Kasumi-1 (cell line): ENCODE data around the gene LRIT3.

Source experiments
- DNase-seq, 2 experiments: peaks; one replicate each; lab custom pipeline; 2025; lab: John Stamatoyannopoulos, UW

Gene LRIT3, protein sequence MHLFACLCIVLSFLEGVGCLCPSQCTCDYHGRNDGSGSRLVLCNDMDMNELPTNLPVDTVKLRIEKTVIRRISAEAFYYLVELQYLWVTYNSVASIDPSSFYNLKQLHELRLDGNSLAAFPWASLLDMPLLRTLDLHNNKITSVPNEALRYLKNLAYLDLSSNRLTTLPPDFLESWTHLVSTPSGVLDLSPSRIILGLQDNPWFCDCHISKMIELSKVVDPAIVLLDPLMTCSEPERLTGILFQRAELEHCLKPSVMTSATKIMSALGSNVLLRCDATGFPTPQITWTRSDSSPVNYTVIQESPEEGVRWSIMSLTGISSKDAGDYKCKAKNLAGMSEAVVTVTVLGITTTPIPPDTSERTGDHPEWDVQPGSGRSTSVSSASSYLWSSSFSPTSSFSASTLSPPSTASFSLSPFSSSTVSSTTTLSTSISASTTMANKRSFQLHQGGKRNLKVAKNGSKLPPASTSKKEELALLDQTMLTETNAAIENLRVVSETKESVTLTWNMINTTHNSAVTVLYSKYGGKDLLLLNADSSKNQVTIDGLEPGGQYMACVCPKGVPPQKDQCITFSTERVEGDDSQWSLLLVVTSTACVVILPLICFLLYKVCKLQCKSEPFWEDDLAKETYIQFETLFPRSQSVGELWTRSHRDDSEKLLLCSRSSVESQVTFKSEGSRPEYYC

GRCh38 chr4:109847896-109848442 is at the start of gene LRIT3:
Gene LRIT3, plus strand, starts transcription at chr4:109848107. Its CDS starts 95 bp downstream, at chr4:109848202.
- no peak for DNase-seq

DNA sequence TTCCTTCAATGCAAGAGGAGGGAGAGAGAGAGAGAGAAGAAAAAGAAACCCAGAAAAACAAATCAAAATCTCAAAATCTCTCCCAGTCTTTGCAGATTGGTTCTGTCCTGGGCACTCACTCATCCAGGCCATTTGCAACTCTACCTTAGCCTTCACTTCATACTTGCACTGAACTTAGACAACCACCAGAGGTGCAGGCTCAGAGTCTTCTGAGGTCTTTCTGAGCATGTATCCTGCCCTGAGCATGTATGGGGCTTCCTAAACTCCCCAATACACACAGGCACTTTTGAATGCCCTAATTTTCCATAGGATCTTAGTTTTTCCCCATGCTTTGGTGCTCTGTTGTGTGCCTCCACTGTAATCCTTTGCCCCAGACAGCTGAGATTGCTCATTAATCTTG is 49.0 kb upstream of the LRIT3 start:
- no peak for DNase-seq

DNA sequence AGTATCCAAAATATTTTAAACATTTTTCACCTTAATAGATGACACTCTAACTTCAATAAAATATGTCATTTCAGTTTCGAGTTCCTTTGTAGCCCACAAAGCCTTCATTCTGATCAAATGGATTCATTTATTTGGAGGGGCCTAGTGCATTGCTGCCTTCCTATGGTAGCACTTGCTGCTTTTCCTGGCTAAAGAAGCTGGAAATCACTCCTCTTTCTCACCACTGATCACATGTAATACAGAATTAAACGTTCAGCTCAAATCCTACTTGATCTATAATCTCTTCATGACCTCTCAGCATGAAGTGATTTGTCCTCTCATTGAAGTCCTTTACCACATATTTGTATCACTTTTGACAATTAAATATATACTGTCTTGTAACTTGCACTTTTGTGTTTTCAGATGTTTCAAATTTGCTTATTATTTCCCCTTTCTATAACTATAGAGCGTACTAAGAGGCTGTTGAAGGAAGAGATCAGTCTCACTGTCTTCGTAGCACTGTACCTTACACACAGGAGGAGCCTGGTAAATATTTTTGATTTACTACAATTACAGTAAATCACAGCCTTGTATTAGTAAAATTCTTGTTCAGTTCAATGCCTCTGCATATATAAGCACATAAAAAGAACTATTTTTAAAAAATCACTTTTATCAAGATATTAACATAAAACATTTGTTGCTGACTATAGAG is 46.7 kb upstream of the LRIT3 start:
- DNase-seq = no peak

DNA sequence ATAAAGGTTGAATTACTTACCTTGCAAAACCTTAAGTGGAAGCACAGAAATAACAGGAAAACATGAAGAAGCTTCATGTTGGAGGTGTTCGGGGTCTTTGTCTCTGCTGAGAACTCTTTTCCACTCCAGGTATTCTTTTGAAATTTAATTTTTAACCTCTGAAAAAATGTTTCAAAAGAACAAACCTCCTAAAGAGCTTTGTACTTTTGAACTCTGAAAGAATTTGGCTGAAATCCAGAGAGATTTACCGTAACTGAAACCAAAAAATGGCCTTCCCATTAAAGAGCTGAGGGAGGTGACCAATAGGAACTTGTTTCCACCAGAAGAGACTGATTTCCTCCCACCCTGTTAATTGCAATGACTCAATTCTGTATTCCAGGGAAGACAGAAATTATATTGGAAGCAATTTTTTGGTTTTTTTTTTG is 46.0 kb upstream of the LRIT3 start, which contains the start of gene CFI:
Gene CFI, minus strand, starts transcription at position 105 of the 425 bp plus-strand sequence. Its CDS starts 28 bp downstream, at position 77.
- DNase-seq = no peak

DNA sequence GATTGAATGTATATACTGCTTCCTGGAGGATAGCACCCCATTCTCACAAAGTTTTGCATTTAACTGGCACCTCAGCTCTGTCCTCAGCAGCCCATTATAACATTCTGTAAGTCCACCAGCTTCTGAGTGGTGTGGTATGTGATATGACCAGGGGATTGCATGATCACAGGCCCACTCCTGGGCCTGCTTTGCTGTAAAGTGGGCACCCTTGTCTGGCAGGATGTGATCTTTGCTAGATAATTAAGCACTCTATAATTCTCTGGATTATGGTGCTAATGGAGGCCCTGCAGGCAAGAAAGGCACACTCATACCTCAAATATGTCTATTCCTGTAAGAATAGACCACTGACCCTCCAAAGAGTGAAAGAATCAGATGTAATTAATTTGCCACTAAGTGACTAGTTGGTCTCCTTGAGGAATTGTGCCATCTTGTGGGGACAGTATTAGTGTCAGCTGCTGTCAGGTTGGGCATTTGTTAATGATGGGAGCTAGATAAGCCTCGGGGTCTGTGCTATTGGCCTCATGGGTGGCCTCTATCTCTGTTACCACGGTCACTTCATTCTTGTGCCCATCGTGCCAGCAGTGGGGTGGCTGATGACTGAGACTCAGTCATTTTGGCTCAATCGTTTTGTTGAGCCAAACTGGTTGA is 43.9 kb upstream of the LRIT3 start:
- peak; percentile 29 to 69 for DNase-seq

DNA sequence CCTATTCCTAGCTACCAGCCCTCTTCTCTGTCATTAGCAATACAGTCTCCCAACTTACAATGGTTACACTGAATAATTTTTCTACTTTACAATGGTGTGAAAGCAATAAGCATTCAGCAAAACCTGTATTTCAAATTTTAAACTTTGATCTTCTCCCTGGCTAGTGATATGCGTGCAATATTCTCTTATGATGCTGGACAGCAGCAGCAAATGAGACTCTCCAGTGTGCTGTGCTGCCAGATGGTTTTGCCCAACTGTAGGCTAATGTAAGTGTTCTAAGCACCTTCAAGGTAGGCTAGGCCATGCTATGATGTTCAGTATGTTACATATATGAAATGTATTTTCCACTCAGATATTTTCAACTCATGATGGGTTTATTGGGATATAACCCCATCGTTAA is 38.3 kb upstream of the LRIT3 start:
- DNase-seq = no peak

- no peak for DNase-seq
Observed at GRCh38 chr4:109810552-109811387, 37.1 kb upstream of the LRIT3 start.

DNA sequence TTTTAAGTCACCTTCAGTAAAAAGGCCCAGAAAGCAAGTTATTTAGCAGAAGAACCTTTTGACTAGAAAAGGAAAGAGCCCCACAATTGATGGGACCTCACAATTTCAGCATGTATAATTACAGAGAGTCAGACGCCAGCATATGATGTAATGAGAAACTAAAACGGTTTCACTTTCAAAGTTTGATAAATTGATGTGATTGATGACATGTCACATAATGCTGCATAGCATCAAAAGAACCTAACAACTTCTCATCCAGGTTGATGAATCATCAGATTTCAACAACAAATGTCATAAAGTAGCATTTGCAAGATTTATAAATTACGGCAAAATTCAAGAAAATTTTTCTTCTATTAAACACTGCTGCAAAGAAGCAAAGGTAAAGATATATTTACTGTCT is 36.2 kb upstream of the LRIT3 start:
- DNase-seq = no peak

DNA sequence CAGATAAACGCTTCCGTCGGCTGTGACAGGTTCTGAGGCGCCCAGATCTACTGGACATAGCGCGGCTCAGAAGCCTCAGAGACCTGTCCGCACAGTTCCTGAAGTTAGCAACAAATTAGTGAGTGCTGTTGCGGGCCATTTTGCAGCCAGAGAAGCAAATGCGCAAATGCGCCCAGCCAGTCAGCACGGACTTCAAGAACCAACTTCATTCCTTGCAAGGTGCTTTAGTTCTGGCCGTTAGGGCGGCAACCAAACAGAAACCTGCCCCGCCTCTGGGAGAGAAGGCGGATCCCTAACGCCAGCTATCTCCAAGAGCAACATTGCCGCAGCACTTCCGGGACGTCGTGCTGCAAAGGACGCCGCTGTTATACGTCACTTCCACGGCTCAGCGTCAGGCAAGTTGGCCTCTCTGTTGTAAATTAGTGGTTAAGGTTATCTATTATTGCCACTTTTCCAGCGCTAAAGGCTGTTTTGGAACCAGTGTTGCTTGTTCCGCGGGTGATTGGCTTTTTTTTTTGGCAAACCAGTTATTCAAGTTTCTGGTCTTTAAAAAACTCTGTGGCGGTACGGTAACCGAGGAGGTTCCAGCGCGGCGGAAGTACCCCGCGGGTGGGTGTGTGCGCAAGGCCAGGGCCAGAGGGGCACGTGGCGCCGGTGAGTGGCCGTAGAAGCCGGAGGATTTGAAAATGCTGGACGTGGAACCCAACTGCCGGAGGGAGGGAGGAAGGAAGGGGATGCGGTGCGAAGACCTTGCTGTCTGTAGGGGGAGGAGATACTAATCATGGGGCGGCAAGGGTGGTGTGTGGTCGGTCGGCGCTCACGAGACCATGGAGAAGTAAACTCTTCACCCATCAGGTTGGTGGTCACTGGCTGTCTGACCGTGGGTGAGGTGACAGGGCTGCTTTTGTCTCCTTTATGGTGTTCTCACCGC is 32.5 kb upstream of the LRIT3 start, which contains the start of gene GAR1:
Gene GAR1, plus strand, starts transcription at position 612 of the 931 bp plus-strand sequence. CDS start 403 bp downstream, outside the sequence.
- DNase-seq = peak; percentile 96 to 97

DNA sequence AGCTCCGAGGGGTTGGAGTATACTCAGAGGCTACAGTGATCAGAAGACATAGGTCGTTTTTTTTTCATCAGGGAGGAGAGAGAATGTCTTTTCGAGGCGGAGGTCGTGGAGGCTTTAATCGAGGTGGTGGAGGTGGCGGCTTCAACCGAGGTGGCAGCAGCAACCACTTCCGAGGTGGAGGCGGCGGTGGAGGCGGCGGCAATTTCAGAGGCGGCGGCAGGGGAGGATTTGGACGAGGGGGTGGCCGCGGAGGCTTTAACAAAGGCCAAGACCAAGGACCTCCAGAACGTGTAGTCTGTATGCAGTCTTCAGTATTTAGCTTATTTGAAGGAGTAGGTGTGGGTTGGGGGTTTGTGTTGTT is 31.8 kb upstream of the LRIT3 start:
- peak in 1 of 2 experiments; percentile 13 for DNase-seq

- no peak for DNase-seq
Observed at GRCh38 chr4:109816894-109817293, 31.0 kb upstream of the LRIT3 start.

DNA sequence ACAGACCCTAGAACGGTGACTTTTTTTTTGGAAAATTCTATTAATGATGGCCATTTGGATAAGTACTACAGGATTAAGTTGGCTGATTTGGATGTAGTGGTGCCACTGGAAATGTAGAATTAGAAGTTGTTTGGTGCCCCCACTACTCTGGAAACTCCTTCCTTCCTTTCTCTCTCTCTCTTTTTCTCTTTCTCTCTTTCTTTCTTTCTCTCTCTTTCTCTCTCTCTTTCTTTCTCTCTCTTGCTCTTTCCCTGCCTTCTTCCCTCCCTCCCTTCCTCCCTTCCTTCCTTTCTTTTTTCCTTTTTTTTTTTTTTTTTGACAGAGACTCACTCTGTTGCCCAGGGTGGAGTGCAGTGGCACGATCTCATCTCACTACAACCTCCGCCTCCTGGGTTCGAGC is 29.6 kb upstream of the LRIT3 start:
- DNase-seq = no peak

GRCh38 chr4:109820563-109820962 is 27.3 kb upstream of the LRIT3 start:
- no peak for DNase-seq

DNA sequence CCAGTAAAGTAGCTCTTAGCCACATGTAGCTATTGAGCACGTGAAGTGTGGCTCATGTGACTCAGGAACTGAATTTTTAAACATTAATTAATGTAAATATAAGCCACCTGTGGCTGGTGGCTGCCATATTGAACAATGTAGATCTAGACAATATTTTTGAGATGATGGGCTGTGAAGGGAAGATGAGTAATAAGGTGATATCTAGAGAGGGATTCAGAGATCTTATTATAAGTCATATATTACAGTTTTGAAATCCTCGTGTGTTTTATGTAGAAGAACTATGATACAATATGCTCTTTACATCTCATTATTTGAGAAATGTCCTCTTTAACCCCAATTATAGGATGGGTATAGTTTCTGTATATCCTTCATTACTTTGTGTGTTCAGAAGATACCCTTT is 26.7 kb upstream of the LRIT3 start:
- no peak for DNase-seq

GRCh38 chr4:109826719-109827118 is 21.2 kb upstream of the LRIT3 start:
- DNase-seq = peak; percentile 55 to 75

GRCh38 chr4:109827672-109828071 is 20.2 kb upstream of the LRIT3 start, which contains the start of gene RRH:
Gene RRH, plus strand, starts transcription at chr4:109827972. Its CDS starts 56 bp downstream, at chr4:109828028.
- no peak for DNase-seq

GRCh38 chr4:109833756-109834155 is 14.2 kb upstream of the LRIT3 start:
- DNase-seq = no peak

DNA sequence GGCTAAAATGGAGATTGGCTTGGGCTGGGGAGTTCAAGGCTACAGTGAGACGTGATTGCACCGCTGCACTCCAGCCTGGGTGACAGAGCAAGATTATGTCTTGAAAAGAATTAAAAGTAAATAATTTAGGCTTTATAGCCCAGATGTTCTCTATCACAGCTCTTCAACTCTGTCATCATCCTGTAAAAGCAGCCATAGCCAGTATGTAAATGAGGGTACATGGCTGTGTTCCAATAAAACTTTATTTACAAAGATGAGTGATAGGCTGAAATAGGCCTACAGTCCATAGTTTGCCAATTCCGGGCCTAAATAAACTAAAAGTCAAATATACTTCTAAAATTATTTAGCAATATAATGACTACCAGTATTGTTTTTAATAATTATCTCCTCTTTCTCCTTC is 10.9 kb upstream of the LRIT3 start:
- DNase-seq = no peak

DNA sequence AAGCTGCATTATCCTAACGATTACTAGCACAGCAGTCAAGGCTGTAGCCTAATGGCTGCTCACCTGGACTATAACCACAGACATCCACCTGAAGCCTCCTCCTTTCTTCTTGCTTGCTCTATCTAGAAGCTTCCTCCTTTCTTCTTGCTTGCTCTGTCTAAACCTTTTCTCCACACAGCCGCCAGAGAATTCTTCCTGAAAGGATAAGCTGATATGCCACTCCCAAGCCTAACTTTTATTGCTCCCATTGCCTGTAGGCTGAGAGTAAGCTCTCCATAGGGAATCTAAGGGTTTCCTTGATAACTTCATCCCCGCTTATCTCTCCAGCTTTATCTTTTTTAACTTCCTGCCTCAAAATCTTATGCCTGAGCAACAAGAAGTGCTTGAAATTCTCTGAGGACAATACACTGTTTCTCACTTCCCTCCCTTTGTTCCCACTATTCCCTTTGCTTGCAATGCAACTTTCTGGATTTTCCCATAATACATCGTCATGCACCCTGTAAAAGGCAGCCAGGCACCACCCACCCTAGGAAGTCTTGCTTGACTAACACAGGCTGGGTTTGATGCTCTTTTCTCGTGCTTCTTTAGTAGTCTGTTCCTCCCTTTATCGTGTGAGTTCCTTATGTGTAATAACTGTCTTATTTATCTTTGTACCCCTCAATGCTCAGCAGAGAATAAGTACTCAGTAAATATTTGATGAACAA is 1.4 kb upstream of the LRIT3 start:
- no peak for DNase-seq
